WTC11 (cell line): ENCODE results near the gene MMP24. TPM values are rescaled to one million over a fixed set of nuclear protein-coding genes. Genes with fewer than 3 reads are reported as not detected.

ENCODE experiments used
- ATAC-seq: fragments of 200-7000 bp; cut with Tn5 transposase; 2 replicates; pipeline ENCODE4 v1.10.0; 2021; ENCODE audit warnings: mild to moderate bottlenecking, moderate library complexity
- CTCF ChIA-PET: fragments of 300-600 bp; sonication (Branson Sonifier 250); formaldehyde crosslinking; loops from one replicate; lab custom pipeline; 2021; ENCODE audit warnings: antibody characterized with exemption; lab: Charles Lee
- POLR2A ChIA-PET: fragments of 350-600 bp; sonication (Branson Sonifier 250); formaldehyde crosslinking; loops from one replicate; lab custom pipeline; 2021; ENCODE audit warnings: antibody characterized with exemption; lab: Charles Lee
- DNase-seq: peaks from one replicate; pipeline ENCODE4 v3.0.0; 2021; ENCODE audit warnings: low spot score
- H3K27ac Mint-ChIP-seq: 2 replicates; pipeline ENCODE4 v1.8.0; 2021; ENCODE audit warnings: mixed read lengths
- H3K27me3 Mint-ChIP-seq: 2 replicates; pipeline ENCODE4 v1.8.0; 2021; ENCODE audit warnings: low read depth, mild to moderate bottlenecking, moderate library complexity, mixed read lengths
- H3K36me3 Mint-ChIP-seq: 2 replicates; pipeline ENCODE4 v1.8.0; 2021; ENCODE audit warnings: mixed read lengths
- H3K4me1 Mint-ChIP-seq: 2 replicates; pipeline ENCODE4 v1.8.0; 2022; ENCODE audit warnings: mixed read lengths
- H3K4me3 Mint-ChIP-seq: 2 replicates; pipeline ENCODE4 v1.8.0; 2021; ENCODE audit warnings: mild to moderate bottlenecking, moderate library complexity, mixed read lengths
- H3K9me3 Mint-ChIP-seq: 2 replicates; pipeline ENCODE4 v1.8.0; 2021; ENCODE audit warnings: mixed read lengths
- ATF1 ChIP-seq: sonication (generic); formaldehyde crosslinking; IDR thresholded peaks from 2 replicates; pipeline ENCODE4 v1.8.1; 2023; ENCODE audit warnings: mild to moderate bottlenecking, moderate library complexity, missing genetic modification reagents
- KAT7 ChIP-seq: sonication (generic); formaldehyde crosslinking; IDR thresholded peaks from 2 replicates; pipeline ENCODE4 v1.8.1; 2023; ENCODE audit warnings: missing genetic modification reagents, mild to moderate bottlenecking, borderline replicate concordance
- MXD4 ChIP-seq: fragments of 250-450 bp; sonication (Bioruptor Pico); IDR thresholded peaks from 2 replicates; pipeline ENCODE4 v1.8.0; 2021; ENCODE audit warnings: mild to moderate bottlenecking, moderate library complexity, borderline replicate concordance
- NFYB ChIP-seq: sonication (generic); formaldehyde crosslinking; conservative IDR thresholded peaks from 2 replicates; pipeline ENCODE4 v1.8.0; 2022; ENCODE audit warnings: low read depth, missing genetic modification reagents
- NR3C1 ChIP-seq: sonication (generic); formaldehyde crosslinking; conservative IDR thresholded peaks from 2 replicates; pipeline ENCODE4 v1.8.1; 2023; ENCODE audit warnings: low read depth, mild to moderate bottlenecking, missing genetic modification reagents
- RELA ChIP-seq: sonication (generic); formaldehyde crosslinking; IDR thresholded peaks from 2 replicates; pipeline ENCODE4 v1.8.1; 2022; ENCODE audit warnings: missing genetic modification reagents, mild to moderate bottlenecking, borderline replicate concordance
- SMAD4 ChIP-seq: sonication (generic); formaldehyde crosslinking; IDR thresholded peaks from 2 replicates; pipeline ENCODE4 v1.8.0; 2022; ENCODE audit warnings: mild to moderate bottlenecking, missing genetic modification reagents
- ZNF219 ChIP-seq: sonication (generic); formaldehyde crosslinking; IDR thresholded peaks from 2 replicates; pipeline ENCODE4 v1.8.0; 2023; ENCODE audit warnings: missing genetic modification reagents, mild to moderate bottlenecking, borderline replicate concordance
- ZNF232 ChIP-seq: sonication (generic); formaldehyde crosslinking; IDR thresholded peaks from 2 replicates; pipeline ENCODE4 v1.8.0; 2022; ENCODE audit warnings: mild to moderate bottlenecking, missing genetic modification reagents
- ZNF396 ChIP-seq: fragments of 250-450 bp; sonication (Bioruptor Pico); IDR thresholded peaks from 2 replicates; pipeline ENCODE4 v1.8.0; 2021; ENCODE audit warnings: mild to moderate bottlenecking, moderate library complexity, borderline replicate concordance
- ZNF416 ChIP-seq: fragments of 250-450 bp; sonication (Bioruptor Pico); IDR thresholded peaks from 2 replicates; pipeline ENCODE4 v1.9.0; 2021; ENCODE audit warnings: mild to moderate bottlenecking, inconsistent platforms
- total RNA-seq: library from RNA; stranded (reverse); gene quantifications from 3 replicates; pipeline ENCODE4 v1.2.3, GENCODE V29; 2021
- TF ChIP-seq, protein P1 (sequence below): sonication (generic); formaldehyde crosslinking; IDR thresholded peaks from 2 replicates; pipeline ENCODE4 v1.8.0; 2023; ENCODE audit warnings: mild to moderate bottlenecking, missing genetic modification reagents
- TF ChIP-seq, protein P2 (sequence below): sonication (generic); formaldehyde crosslinking; IDR thresholded peaks from 2 replicates; pipeline ENCODE4 v1.8.1; 2022; ENCODE audit warnings: missing genetic modification reagents, borderline replicate concordance
- TF ChIP-seq, protein P3 (sequence below): fragments of 250-450 bp; sonication (Bioruptor Pico); IDR thresholded peaks from 2 replicates; pipeline ENCODE4 v1.9.0; 2021; ENCODE audit warnings: mild to moderate bottlenecking
- TF ChIP-seq, protein P4 (sequence below): sonication (generic); formaldehyde crosslinking; IDR thresholded peaks from 2 replicates; pipeline ENCODE4 v1.8.1; 2023; ENCODE audit warnings: mild to moderate bottlenecking, missing genetic modification reagents, moderate library complexity
- TF ChIP-seq, protein P5 (sequence below): fragments of 250-450 bp; sonication (Bioruptor Pico); IDR thresholded peaks from 2 replicates; pipeline ENCODE4 v1.8.0; 2021; ENCODE audit warnings: mild to moderate bottlenecking
- TF ChIP-seq, protein P6 (sequence below): sonication (generic); formaldehyde crosslinking; IDR thresholded peaks from 2 replicates; pipeline ENCODE4 v1.8.0; 2023; ENCODE audit warnings: missing genetic modification reagents

Gene MMP24
- total RNA-seq, 1 experiment from 2014 or later = 16.8 TPM

DNA sequence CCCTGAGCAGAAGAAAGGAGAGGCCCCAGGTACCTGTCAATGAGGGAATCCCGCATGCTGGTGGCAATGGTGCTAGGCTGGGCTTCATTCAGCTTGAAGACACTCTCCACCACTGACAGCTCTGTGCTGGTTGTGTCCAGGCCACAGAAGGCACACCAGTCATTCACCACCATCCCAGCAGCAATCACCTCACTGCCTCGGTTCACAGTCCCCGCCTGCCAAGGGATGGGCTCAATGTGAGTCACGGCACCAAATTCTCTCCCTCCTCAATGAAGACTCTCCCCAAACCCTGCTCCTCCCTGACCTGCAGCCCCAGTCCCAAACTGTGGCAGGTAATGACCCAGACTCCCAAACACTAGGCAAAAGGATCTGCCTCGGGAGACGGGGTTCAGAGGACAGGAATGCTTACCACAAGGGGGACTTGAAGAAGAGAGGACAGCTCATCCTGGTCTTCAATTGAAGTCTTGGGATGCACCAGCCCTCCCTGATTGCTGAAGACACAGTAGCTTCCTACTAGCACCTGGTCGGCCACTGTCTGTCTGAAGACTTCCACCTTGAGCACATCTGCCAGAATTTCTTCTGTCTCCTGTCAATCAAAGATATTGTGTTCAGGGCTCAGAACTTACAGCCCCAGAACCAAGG lies 53.2 kb downstream of the MMP24 start:
- Mint-ChIP-seq H3K27me3 (no peaks in the 10 kb centered on the region), H3K36me3 (peaks cover 36% of the 10 kb centered on the region), H3K4me3 (no peak overlapping the region), H3K9me3 (no peaks in the 10 kb centered on the region), H3K27ac (0 out of 2 replicates have a peak overlapping the region, but pooled peaks have one; percentile 41), H3K4me1 (peaks cover 24% of the 10 kb centered on the region)
- DNase-seq = no peak
- ATAC-seq = no peak
- TF ChIP-seq ZNF416 = no peak
- no peak for TF ChIP-seq ZNF232 (CRISPR knock-in tag)
- TF ChIP-seq, protein P1, sequence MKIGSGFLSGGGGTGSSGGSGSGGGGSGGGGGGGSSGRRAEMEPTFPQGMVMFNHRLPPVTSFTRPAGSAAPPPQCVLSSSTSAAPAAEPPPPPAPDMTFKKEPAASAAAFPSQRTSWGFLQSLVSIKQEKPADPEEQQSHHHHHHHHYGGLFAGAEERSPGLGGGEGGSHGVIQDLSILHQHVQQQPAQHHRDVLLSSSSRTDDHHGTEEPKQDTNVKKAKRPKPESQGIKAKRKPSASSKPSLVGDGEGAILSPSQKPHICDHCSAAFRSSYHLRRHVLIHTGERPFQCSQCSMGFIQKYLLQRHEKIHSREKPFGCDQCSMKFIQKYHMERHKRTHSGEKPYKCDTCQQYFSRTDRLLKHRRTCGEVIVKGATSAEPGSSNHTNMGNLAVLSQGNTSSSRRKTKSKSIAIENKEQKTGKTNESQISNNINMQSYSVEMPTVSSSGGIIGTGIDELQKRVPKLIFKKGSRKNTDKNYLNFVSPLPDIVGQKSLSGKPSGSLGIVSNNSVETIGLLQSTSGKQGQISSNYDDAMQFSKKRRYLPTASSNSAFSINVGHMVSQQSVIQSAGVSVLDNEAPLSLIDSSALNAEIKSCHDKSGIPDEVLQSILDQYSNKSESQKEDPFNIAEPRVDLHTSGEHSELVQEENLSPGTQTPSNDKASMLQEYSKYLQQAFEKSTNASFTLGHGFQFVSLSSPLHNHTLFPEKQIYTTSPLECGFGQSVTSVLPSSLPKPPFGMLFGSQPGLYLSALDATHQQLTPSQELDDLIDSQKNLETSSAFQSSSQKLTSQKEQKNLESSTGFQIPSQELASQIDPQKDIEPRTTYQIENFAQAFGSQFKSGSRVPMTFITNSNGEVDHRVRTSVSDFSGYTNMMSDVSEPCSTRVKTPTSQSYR (CRISPR knock-in tag) = no peak
- TF ChIP-seq, protein P2, sequence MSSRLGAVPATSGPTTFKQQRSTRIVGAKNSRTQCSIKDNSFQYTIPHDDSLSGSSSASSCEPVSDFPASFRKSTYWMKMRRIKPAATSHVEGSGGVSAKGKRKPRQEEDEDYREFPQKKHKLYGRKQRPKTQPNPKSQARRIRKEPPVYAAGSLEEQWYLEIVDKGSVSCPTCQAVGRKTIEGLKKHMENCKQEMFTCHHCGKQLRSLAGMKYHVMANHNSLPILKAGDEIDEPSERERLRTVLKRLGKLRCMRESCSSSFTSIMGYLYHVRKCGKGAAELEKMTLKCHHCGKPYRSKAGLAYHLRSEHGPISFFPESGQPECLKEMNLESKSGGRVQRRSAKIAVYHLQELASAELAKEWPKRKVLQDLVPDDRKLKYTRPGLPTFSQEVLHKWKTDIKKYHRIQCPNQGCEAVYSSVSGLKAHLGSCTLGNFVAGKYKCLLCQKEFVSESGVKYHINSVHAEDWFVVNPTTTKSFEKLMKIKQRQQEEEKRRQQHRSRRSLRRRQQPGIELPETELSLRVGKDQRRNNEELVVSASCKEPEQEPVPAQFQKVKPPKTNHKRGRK (CRISPR knock-in tag) = no peak
- TF ChIP-seq ATF1 (CRISPR knock-in tag) = no peak
- no peak for TF ChIP-seq NR3C1 (CRISPR knock-in tag)
- no peak for TF ChIP-seq RELA (CRISPR knock-in tag)
- no peak for TF ChIP-seq ZNF219 (CRISPR knock-in tag)
- TF ChIP-seq NFYB (CRISPR knock-in tag) = no peak
- TF ChIP-seq, protein P3, sequence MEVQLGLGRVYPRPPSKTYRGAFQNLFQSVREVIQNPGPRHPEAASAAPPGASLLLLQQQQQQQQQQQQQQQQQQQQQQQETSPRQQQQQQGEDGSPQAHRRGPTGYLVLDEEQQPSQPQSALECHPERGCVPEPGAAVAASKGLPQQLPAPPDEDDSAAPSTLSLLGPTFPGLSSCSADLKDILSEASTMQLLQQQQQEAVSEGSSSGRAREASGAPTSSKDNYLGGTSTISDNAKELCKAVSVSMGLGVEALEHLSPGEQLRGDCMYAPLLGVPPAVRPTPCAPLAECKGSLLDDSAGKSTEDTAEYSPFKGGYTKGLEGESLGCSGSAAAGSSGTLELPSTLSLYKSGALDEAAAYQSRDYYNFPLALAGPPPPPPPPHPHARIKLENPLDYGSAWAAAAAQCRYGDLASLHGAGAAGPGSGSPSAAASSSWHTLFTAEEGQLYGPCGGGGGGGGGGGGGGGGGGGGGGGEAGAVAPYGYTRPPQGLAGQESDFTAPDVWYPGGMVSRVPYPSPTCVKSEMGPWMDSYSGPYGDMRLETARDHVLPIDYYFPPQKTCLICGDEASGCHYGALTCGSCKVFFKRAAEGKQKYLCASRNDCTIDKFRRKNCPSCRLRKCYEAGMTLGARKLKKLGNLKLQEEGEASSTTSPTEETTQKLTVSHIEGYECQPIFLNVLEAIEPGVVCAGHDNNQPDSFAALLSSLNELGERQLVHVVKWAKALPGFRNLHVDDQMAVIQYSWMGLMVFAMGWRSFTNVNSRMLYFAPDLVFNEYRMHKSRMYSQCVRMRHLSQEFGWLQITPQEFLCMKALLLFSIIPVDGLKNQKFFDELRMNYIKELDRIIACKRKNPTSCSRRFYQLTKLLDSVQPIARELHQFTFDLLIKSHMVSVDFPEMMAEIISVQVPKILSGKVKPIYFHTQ (CRISPR knock-in tag) = no peak
- TF ChIP-seq, protein P4, sequence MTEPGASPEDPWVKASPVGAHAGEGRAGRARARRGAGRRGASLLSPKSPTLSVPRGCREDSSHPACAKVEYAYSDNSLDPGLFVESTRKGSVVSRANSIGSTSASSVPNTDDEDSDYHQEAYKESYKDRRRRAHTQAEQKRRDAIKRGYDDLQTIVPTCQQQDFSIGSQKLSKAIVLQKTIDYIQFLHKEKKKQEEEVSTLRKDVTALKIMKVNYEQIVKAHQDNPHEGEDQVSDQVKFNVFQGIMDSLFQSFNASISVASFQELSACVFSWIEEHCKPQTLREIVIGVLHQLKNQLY (CRISPR knock-in tag) = no peak
- TF ChIP-seq KAT7 (CRISPR knock-in tag) = no peak
- no peak for TF ChIP-seq SMAD4 (CRISPR knock-in tag)
- TF ChIP-seq, protein P5, sequence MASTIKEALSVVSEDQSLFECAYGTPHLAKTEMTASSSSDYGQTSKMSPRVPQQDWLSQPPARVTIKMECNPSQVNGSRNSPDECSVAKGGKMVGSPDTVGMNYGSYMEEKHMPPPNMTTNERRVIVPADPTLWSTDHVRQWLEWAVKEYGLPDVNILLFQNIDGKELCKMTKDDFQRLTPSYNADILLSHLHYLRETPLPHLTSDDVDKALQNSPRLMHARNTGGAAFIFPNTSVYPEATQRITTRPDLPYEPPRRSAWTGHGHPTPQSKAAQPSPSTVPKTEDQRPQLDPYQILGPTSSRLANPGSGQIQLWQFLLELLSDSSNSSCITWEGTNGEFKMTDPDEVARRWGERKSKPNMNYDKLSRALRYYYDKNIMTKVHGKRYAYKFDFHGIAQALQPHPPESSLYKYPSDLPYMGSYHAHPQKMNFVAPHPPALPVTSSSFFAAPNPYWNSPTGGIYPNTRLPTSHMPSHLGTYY (CRISPR knock-in tag) = no peak
- TF ChIP-seq, protein P6, sequence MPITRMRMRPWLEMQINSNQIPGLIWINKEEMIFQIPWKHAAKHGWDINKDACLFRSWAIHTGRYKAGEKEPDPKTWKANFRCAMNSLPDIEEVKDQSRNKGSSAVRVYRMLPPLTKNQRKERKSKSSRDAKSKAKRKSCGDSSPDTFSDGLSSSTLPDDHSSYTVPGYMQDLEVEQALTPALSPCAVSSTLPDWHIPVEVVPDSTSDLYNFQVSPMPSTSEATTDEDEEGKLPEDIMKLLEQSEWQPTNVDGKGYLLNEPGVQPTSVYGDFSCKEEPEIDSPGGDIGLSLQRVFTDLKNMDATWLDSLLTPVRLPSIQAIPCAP = no peak
- TF ChIP-seq ZNF396 (CRISPR knock-in tag) = no peak
- no peak for TF ChIP-seq MXD4
- POLR2A ChIA-PET = no interaction called here
- CTCF ChIA-PET = interaction anchor here (0.6 kb wide), 1 partner anchor 380 kb away, joined by 4 read pairs; no protein-coding TSS in a partner anchor
